ENCODE results near the gene XIST. TPM values are rescaled to one million over a fixed set of nuclear protein-coding genes. Genes with fewer than 3 reads are reported as not detected.

XIST gene
- total and polyA plus RNA-seq, 2 experiments from 2014 or later: not detected

GRCh38 chrX:73842541-73843234 is 9.8 kb downstream of the XIST start:
- Histone ChIP-seq H3K36me3 (no peaks in the 10 kb centered on the region), H3K4me3 (no peak overlapping the region)

GRCh38 chrX:73841337-73841736 is 11.2 kb downstream of the XIST start:
- Histone ChIP-seq H3K4me3 (no peak overlapping the region), H3K36me3 (no peaks in the 10 kb centered on the region), H3K27me3 (no peaks in the 10 kb centered on the region), H3K27ac (no peak overlapping the region), H3K9me3 (ENCODE audit: low read depth) (no peaks in the 10 kb centered on the region), H3K4me1 (ENCODE audit: low read depth) (no peaks in the 10 kb centered on the region)
- no peak for TF ChIP-seq CTCF (IDR thresholded peaks at IDR 0.05; ENCODE audit: low read depth, low read length)
- no peak for DNase-seq (ENCODE audit: low read depth in 1 of 2, low spot score in 1 of 2)

More at GRCh38 chrX:73842541-73843234, 9.8 kb downstream of the XIST start:
- no peak for TF ChIP-seq CTCF (IDR thresholded peaks at IDR 0.05; ENCODE audit: low read depth, low read length)
- Histone ChIP-seq H3K4me1 (ENCODE audit: low read depth) (no peaks in the 10 kb centered on the region), H3K27me3 (no peaks in the 10 kb centered on the region), H3K27ac (no peak overlapping the region), H3K9me3 (ENCODE audit: low read depth) (no peaks in the 10 kb centered on the region)
- DNase-seq (ENCODE audit: low read depth in 1 of 2, low spot score in 1 of 2): no peak

GRCh38 chrX:73840120-73840924 is 12.2 kb downstream of the XIST start:
- DNase-seq (ENCODE audit: low read depth in 1 of 2, low spot score in 1 of 2): no peak
- TF ChIP-seq CTCF (IDR thresholded peaks at IDR 0.05; ENCODE audit: low read depth, low read length): no peak
- no peak overlapping the region for H3K4me3 ChIP-seq
- no peaks in the 10 kb centered on the region for H3K4me1 ChIP-seq (ENCODE audit: low read depth)
- H3K27ac ChIP-seq: no peak overlapping the region
- no peaks in the 10 kb centered on the region for H3K9me3 ChIP-seq (ENCODE audit: low read depth)
- H3K36me3 ChIP-seq: no peaks in the 10 kb centered on the region
- no peaks in the 10 kb centered on the region for H3K27me3 ChIP-seq

GRCh38 chrX:73839152-73839551 is 13.4 kb downstream of the XIST start:
- TF ChIP-seq CTCF (IDR thresholded peaks at IDR 0.05; ENCODE audit: low read depth, low read length): no peak
- no peaks in the 10 kb centered on the region for H3K9me3 ChIP-seq (ENCODE audit: low read depth)

GRCh38 chrX:73838123-73838522 is 14.4 kb downstream of the XIST start:
- no peaks in the 10 kb centered on the region for H3K27me3 ChIP-seq
- H3K9me3 ChIP-seq (ENCODE audit: low read depth): no peaks in the 10 kb centered on the region
- no peak overlapping the region for H3K27ac ChIP-seq
- TF ChIP-seq CTCF (IDR thresholded peaks at IDR 0.05; ENCODE audit: low read depth, low read length): no peak
- no peaks in the 10 kb centered on the region for H3K4me1 ChIP-seq (ENCODE audit: low read depth)
- DNase-seq (ENCODE audit: low read depth in 1 of 2, low spot score in 1 of 2): no peak
- no peak overlapping the region for H3K4me3 ChIP-seq
- H3K36me3 ChIP-seq: no peaks in the 10 kb centered on the region

More at GRCh38 chrX:73839152-73839551, 13.4 kb downstream of the XIST start:
- Histone ChIP-seq H3K4me3 (no peak overlapping the region), H3K4me1 (ENCODE audit: low read depth) (no peaks in the 10 kb centered on the region), H3K27me3 (no peaks in the 10 kb centered on the region), H3K36me3 (no peaks in the 10 kb centered on the region), H3K27ac (no peak overlapping the region)
- DNase-seq (ENCODE audit: low read depth in 1 of 2, low spot score in 1 of 2): no peak
